HG02610 (cell line): ENCODE results near the gene PPP2R3B.
"Not testable (repeated sequence)": the region's sequence is repeated elsewhere in the genome, so short reads cannot be mapped to it uniquely, and the experiment has no call there.

Experiments
- ATAC-seq: cut with Tn5 transposase; IDR thresholded peaks from one replicate; pipeline ENCODE4 v1.9.1; 2021; ENCODE audit warnings: mild to moderate bottlenecking, moderate library complexity; ENCODE audit not compliant: unreplicated experiment

PPP2R3B gene

GRCh38 chrX:340641-341423 is 45.9 kb downstream of the PPP2R3B start:
- no peak for ATAC-seq

DNA sequence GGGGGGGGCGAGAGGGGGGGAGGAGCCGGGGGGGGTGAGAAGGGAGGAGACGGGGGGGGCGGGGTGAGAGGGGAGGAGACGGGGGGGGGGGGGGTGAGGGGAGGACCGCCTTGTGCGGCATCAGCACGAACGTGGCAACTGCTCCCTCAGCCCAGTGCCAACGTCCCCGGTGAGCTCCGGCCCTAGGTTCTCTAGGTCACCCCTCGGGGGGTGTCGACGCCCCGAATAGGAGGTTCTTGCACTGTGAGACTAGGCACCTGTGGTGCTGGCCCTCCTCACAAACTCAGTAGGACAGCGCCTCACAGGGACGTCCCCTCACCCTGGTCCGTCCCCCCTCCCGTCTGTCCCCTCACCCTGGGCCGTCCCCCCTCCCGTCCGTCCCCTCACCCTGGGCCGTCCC is 46.6 kb downstream of the PPP2R3B start:
- no peak for ATAC-seq

- ATAC-seq = no peak
Observed at GRCh38 chrX:338836-339400, 47.8 kb downstream of the PPP2R3B start.

GRCh38 chrX:338281-338835 is 48.3 kb downstream of the PPP2R3B start:
- no peak for ATAC-seq

DNA sequence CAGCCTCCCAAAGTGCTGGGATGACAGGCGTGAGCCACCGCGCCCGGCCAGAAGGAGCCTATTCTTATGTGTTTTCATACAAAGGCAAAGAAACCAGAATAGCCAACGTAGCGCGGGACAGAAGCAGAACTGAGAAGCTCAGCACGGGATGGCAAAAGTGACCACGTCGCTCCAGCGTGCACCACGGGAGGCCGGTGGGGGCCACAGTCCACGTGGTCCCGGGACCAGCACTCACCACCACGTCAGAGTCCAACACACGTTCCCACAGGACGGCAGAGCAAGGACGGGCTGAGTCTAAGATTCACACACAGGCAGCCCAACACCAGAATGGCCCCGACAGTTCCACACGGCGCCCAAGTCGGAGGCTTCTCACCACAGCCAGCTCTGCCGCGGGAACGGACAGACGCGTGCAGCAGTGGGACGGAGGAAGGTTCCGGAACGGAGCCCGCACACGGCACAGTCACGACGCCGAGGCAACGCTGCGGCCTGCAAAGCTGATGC is 49.3 kb downstream of the PPP2R3B start:
- ATAC-seq = no peak

- no peak for ATAC-seq
Observed at GRCh38 chrX:336227-336626, 50.5 kb downstream of the PPP2R3B start.

GRCh38 chrX:335758-336155 is 51.0 kb downstream of the PPP2R3B start:
- no peak for ATAC-seq

DNA sequence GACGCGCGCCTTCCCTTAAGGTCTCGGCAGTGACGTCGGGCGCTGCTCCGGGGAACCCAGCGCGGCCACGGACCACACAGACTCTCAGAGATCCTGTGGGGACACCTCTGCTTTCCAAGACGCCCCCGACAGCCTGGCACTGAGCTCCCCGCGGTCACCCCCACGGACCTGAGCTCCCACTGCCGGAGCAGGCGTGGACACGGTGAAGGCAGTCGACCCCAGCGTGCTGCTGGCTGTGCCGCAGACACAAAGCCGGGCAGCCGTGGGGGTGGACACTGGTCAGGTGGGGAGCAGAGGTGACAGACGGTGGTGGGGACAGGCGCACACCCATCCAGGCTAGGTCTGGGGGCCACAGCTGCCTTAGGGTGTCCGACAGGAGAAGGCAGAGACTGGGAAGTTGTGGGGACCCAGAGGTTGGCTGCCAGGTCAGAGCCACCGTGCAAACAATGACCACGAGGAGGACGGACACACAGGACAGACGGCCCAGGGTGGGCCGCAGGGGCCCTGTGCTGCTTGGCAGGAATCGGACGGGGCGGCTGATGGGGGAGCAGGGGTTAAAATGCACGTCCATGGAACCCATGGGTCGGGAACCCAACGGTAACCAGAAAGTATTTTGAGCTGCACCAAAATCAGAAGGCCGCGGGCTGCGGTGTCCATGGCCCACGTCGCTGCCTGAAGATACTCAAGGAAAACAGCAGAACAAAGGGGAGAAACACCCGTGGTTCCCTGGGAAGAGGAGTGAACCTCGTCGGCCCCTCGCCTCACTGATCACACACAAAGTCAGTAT is 51.5 kb downstream of the PPP2R3B start:
- no peak for ATAC-seq

GRCh38 chrX:334331-334891 is 52.3 kb downstream of the PPP2R3B start:
- ATAC-seq = no peak

- ATAC-seq = no peak
Observed at GRCh38 chrX:333611-334311, 52.9 kb downstream of the PPP2R3B start.

DNA sequence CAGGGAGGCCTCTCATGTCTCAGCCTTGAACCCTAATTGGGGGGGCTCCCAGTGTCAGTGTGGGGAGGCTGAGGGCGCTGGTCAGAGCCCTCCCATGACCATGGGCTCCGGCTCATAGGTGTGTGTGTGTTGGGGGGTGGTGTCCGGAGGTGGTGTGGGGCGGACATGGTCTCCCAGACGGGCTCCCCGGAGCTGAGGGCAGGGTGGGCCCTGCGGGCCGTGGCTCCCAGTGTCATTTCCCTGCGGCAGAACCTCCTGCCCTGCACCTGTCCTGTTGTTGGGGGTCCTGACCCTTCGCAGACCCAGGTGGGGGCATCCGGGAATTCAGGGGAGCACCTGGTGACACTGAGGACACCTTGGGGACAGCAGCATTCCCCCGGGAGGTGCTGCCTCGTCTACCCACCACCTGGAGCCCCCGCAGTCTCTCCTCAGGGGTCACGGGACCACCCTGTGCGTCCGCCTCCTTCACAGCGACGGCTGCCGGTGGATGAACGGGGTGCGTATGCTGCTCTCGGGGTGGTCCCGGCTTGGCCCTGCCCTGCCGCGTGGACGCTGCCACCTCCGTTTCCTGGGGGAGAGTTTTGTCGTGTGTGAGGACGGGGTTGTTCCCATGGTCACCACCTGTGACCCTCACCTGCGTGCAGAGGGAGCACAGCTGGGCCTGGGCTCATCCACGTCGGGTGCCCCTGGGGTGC is 53.6 kb downstream of the PPP2R3B start:
- no peak for ATAC-seq

GRCh38 chrX:332496-332860 is 54.2 kb downstream of the PPP2R3B start:
- no peak for ATAC-seq

GRCh38 chrX:331825-332495 is 54.7 kb downstream of the PPP2R3B start:
- ATAC-seq = no peak

DNA sequence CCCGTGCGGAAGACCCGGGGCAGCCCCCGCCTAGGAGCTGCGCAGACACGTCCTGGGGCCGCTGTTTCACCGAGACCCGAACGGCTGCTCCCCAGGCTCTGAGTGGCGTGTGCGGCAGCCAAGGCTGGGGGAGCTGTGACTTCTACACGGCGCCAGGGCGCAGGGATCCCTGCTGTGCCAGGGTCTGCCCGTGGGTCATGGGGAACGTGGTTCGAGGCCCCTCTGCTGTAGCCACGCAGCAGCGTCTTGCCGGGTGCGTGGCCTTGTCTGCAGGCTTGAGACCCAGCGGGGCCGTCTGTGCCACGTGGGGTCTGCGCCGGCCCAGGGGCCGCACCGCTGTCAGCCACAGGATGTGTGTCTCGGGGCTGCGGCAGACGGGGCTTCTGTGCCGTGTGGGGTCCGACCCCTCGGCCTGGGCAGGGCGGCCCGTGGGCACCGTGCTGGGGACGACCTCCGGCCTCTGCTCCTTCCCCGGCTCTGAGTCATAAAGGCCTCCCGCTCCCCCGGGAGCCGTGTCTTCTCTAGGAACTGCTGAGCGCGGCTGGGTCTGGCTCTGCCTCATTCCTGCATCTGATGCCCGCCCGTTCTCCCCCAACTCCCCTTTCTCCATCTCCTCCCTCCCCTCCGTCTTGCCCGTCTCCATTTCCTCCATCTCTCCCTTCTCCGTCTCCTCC is 55.4 kb downstream of the PPP2R3B start:
- no peak for ATAC-seq

DNA sequence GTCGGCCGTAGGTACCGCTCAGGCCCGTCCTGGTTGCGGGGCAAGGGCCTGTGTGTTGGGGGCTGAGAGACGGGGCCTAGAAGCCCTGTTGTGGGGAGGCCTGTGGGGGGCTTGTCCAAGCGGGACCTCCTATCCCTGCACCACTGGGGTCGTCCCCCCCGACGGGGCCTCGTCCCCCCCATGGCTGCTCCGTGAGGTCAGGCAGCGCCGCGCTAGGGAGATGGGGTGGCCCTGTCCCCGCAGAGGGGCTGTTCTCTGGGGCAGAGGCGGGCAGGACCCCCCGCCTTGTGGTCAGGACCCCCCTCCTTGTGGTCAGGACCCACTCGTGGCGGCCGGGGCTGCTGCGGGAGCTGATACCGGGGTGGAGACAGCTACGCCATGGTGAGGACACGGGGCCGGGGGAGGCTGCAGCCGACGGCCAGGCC is 56.0 kb downstream of the PPP2R3B start:
- ATAC-seq = no peak

GRCh38 chrX:330141-330725 is 56.5 kb downstream of the PPP2R3B start:
- not testable (repeated sequence) for ATAC-seq

DNA sequence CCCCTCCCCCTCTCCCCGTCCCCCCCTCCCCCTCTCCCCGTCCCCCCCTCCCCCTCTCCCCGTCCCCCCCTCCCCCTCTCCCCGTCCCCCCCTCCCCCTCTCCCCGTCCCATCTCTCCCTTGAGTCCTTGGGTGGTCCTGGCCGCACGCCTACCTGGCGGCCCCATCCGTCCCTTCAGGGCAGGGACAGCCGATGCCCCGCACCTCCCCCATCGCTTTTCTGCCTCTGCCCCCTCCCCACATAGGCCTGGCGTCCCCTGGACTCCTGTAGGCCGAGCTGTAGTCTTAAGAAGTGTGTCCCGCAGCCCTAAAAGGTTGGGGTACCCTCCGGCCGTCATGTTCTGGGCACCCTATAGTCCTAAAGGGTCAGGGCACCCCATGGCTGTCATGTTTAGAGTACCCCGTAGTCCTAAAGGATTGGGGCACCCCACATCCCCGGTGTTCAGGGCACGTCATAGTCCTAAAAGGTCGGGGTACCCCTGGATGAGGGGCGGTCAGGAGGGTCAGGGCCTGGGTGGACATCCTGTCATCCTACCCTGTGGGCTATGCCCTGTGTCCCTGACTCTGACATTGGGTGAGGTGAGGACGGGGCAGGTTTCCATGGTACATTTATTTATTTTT is 57.3 kb downstream of the PPP2R3B start:
- no peak for ATAC-seq

GRCh38 chrX:327660-328126 is 59.0 kb downstream of the PPP2R3B start:
- ATAC-seq = no peak
